ENCODE results near the gene STT3A.

STT3A gene

DNA sequence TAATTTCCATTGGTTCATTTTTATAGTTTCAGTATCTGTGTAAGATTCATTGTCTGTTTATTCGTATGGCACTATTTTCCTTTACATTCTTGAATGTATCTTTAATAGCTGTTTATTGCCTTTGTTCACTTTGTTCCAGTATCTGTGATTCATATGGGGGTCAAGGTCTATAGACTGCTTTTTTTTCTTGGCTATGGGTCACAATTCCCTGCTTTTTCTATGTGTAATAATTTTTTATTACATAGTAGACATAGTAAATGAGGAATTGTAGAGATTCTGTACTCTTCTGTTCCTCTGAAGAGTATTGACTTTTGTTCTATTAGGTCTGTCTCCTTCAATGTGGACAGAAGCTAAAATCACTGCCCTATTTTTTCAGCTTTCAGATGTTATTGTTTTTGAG, 77.5 kb downstream of the STT3A start:
- no peak for DNase-seq

DNA sequence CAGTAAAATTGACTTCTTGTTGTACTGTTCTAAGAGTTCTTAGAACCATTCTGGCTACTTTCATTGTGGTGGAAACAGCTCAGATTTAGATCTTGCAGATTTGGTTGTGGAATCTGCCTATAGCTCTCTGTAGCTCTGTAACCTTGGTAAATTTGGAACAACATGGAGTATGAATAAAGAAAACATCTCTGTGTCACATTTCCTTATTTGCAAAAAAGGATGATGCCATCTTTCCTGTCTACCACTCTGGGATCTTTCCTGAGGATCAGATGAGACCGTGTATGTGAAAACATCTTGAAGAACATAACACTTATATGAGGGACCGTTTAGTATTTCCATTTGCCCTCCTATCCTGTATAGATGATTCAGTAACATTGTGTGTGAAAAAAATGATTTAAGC, 78.9 kb downstream of the STT3A start:
- no peak for DNase-seq
